HG03571 (cell line): Measurements from ENCODE around the gene SEH1L.
A peak's percentile ranks its signal among the peaks of the same experiment; 100 is the strongest.
"Not testable (repeated sequence)": the region's sequence is repeated elsewhere in the genome, so short reads cannot be mapped to it uniquely, and the experiment has no call there.

Source experiments
- ATAC-seq: cut with Tn5 transposase; IDR thresholded peaks from one replicate; pipeline ENCODE4 v1.9.1; 2021; ENCODE audit not compliant: unreplicated experiment

SEH1L gene

DNA sequence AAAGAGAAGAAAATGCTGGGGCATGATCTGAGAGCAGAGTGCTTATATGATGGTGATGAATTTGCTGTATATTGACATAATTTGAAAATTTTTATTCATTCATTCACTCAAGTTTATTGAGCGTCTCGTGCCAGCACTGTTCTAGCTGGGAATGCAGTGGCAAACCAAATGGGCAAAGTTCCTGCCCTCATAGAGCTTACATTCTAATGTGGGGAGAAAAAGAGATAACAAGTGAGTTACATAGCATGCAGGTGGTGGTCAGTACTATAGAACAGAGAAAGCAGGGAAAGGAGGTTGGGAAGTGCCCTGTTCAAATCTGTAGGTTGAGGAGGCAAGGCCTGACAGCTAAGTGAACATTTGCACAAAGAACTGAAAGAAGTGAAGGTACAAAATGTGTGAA is 47.6 kb downstream of the SEH1L start:
- ATAC-seq, result no peak

- ATAC-seq, result no peak
Measured at GRCh38 chr18:12995952-12996477, 48.2 kb downstream of the SEH1L start.

- ATAC-seq, result no peak
Measured at GRCh38 chr18:12996661-12997292, 49.0 kb downstream of the SEH1L start.

GRCh38 chr18:12997330-12997729 is 49.5 kb downstream of the SEH1L start:
- not testable (repeated sequence) for ATAC-seq

DNA sequence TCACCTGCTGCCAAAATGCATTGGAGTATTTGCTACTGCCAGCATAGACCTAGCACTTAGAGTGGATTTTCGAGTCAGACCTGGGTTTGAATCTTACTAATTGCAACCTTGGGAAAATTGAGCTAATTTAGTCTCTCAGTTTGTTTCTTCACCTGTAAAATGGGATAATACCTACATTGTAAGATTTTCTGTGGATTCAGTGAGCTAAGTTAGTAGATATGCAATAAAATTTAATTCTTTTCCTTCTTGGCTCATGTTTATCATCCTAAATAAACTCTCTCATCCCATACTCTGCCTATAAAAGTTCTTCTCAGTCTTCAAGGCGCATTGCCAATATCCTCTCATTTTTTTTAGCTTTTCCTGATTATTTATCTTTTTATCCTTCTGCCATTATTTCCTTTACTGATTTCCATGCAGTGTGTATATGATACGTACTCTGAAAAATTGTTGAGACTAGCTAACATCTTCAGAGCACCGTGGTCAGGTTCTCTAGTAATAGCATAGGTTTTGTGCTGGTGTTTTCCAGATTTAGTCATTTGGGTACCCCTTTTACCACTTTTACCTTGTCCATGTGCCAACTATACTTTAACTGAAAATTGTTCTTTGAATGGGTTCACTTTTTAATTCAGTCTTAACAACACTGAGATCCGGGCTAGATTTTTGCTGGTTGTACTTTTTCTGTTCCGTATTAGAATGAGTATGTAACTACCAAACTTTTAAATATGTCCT is 50.7 kb downstream of the SEH1L start:
- ATAC-seq, result peak; percentile 42

DNA sequence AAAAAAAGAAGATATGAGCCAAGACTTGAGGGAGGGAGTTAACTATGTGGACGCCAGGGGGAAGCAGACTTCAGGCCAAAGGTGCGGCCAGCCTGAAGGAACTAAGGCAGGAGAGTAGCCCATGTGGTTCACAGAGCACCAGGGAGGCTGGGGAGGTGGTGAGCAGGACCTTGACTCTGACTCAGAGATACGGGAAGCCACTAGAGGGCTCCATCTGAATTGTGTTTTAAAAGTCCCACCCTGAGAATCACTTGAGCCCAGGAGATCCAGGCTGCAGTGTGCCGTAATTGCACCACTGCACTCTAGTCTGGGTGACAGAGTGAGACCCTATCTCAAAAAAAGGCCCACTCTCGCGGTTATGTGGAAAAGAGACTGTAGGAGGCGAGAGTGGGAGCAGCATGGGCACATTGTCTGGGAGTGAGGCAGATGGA is 55.7 kb downstream of the SEH1L start:
- ATAC-seq, result no peak

DNA sequence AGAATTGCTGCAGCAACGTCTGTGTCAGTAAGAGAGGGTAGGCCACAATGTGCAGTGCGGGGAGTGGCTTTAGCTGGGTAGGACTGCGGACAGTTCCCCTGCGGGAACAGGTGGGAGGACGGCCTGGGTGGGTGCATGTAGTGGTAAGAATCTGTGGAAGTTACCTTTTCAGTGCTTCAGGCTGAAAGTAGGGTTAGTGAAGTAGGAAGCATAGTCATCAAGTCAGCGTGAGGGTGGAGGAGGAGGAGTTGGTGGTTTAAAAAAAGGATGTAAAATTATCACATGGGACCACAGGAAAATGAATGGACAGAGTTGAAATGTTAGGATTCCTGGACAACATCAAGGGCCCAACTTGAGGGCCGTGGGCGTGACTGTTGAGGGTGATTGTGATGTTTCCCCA is 56.6 kb downstream of the SEH1L start:
- ATAC-seq, result no peak

DNA sequence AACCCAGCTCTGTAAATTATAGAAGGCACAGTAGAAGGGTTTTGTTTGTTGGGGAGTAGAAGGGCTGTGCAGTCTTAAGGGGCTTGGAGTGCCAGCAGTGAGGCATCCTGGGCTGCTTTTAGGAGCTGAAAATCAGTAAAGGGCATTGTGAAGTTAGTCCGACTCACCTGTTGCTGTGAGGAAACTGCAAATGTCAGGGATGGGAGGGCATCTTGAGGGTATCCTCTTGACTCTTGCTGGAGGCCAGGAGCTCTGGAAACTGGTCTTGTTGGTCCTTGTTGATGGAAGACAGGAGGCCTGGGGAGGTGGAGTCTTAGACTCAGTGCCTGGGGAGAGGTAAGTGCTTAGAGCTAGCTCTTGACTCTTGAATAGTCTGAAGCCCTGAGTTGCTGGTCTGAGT is 57.5 kb downstream of the SEH1L start:
- ATAC-seq, result no peak

- no peak for ATAC-seq
Measured at GRCh38 chr18:13006531-13007247, 58.9 kb downstream of the SEH1L start.

DNA sequence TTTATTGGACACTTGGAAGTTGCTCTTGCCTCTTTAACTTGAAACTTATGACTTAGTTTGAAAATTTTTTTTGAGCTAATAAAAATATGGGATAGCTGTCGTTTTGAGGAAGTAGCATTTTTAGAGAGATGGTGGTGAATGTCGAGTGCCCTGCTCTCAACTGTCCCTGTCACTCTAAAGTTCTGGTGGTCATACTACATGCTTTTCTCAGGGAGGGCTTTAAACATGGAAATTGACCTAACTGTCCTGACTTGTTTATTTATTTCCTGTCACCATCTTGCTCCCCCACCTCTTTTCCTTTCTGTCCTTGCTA is 59.4 kb downstream of the SEH1L start:
- no peak for ATAC-seq

DNA sequence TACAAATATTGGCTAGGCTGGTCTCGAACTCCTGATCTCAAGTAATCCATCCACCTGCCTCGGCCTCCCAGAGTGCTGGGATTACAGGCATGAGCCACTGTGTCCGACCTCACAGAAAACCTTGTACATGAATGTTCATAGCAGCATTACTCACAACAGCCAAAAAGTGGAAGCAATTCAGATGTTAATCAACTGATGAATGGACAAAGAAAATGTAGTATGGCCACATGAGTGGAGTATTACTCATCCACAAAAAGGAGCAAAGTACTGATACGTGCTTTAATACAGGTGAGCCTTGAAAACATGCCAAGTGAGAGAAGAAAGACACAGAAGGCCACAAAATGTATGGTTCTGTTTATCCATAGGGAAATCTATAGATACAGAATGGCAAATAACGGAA is 63.9 kb downstream of the SEH1L start:
- ATAC-seq, result no peak

- no peak for ATAC-seq
Measured at GRCh38 chr18:13014232-13014631, 66.4 kb downstream of the SEH1L start.

DNA sequence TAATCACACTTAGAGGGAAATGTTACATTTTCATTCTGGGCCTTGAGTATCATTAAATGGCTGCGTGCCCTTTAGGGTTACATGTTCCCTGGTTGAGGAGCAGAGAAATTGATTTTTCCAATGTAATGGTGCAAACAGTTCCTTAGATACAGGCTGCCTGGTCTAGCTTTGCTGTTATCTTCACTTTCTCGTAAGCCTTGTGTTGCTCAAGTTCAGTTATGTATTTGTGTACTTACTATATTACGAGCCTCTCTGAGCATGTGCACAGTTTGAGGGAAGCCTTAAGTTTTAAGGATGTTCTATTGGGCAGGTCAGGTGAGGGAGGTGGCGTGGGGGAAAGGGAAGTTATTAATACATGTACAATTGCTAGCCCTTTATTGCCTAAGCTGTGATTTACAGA is 67.0 kb downstream of the SEH1L start:
- no peak for ATAC-seq

- ATAC-seq, result no peak
Measured at GRCh38 chr18:13017247-13017875, 69.5 kb downstream of the SEH1L start.

GRCh38 chr18:13018374-13018773 is 70.6 kb downstream of the SEH1L start:
- ATAC-seq, result no peak

DNA sequence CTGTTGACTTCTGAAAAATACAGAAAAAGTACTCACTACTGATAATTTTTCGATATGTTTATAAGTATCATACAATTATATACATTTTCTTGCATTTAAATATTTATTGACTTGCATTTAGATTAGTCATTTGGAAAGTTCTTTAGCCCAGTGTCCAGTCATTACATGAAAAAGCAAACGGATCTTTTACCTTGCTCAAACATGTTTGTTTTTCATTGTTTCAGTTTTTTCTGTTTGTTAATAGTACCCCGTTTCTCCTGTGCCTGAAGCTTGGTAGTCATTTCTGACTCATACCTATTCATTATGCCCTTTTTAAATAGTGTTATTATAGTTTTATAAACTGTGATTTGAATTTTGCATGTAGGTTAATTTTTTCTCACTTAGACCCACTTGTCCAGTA is 71.5 kb downstream of the SEH1L start:
- ATAC-seq, result no peak

- no peak for ATAC-seq
Measured at GRCh38 chr18:13022644-13023043, 74.8 kb downstream of the SEH1L start.

DNA sequence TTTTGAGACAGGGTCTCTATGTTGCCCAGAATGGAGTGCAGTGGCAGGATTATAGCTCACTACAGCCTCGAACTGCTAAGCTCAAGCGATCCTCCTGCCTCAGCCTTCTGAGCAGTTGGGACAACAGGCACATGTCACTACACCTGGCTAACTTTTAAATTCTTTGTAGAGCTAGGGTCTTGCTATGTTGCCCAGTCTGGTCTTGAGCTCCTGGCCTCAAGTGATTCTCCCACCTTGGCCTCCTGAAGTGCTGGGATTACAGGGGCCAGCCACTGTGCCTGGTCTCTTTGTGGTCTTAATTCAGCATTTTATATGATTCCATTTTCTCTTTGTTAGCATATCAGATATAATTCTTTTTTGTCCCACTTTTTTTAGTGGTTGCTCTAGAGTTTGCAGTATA is 77.4 kb downstream of the SEH1L start:
- no peak for ATAC-seq

- ATAC-seq, result no peak
Measured at GRCh38 chr18:13026583-13027270, 78.9 kb downstream of the SEH1L start.

DNA sequence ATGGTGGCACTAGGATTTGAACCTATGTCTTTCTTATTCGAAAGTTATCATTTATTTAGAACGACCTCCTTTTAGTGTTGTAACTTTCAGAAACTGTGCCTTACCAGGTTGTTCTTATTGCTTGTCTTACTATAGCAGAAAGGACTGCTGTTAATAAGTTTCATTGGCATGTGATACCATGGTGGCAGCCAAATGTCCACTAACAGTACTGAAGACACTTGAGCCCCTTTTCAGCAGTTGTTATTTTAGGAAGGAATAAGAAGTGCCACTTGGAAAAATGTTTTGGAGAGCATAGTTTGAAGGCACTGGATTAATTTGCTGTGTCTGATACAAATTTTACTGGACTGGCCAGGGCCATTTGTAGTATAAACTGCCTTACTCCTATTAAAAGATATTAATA is 81.1 kb downstream of the SEH1L start:
- no peak for ATAC-seq

GRCh38 chr18:13032173-13032572 is 84.4 kb downstream of the SEH1L start:
- no peak for ATAC-seq
